Ishikawa (cell line): ENCODE data around the gene AGAP4.

Experiments used
- EGR1 ChIP-seq: IDR thresholded peaks from 2 replicates; pipeline ENCODE4 v1.6.1; 2012
- EP300 ChIP-seq: IDR thresholded peaks from 2 replicates; pipeline ENCODE4 v1.6.1; 2012; ENCODE audit warnings: borderline replicate concordance
- TEAD4 ChIP-seq: IDR thresholded peaks from 2 replicates; pipeline ENCODE4 v1.6.1; 2012
- YY1 ChIP-seq: IDR thresholded peaks from 2 replicates; pipeline ENCODE4 v1.6.1; 2012; ENCODE audit warnings: low read depth
- TF ChIP-seq, protein P1 (sequence below): IDR thresholded peaks from 2 replicates; pipeline ENCODE4 v1.6.1; 2012; ENCODE audit warnings: low read depth, mild to moderate bottlenecking
- TF ChIP-seq, protein P2 (sequence below): IDR thresholded peaks from 2 replicates; pipeline ENCODE4 v1.6.1; 2012
- TF ChIP-seq, protein P3 (sequence below): IDR thresholded peaks from 2 replicates; pipeline ENCODE4 v1.6.1; 2012

DNA sequence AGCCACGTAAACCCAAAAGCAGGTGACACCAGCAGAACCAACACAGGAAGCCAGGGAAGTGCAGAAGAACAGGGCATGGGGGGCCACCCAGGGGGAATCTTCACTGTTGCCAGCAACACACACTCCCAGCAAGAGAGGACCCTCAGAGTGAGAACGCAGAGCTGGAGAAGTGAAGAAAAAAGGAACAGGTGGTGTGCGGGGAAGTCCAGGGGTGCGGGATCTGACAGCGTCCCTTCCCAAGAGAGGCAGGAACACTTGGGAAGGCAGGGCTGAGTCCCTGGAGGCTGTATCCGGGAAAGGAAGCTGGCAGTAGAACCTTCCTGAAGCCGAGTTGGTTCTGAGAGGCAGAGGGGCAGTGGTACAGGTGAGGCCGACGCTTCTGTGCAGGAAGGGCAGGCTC, 27.7 kb downstream of the AGAP4 start:
- TF ChIP-seq, protein P1, sequence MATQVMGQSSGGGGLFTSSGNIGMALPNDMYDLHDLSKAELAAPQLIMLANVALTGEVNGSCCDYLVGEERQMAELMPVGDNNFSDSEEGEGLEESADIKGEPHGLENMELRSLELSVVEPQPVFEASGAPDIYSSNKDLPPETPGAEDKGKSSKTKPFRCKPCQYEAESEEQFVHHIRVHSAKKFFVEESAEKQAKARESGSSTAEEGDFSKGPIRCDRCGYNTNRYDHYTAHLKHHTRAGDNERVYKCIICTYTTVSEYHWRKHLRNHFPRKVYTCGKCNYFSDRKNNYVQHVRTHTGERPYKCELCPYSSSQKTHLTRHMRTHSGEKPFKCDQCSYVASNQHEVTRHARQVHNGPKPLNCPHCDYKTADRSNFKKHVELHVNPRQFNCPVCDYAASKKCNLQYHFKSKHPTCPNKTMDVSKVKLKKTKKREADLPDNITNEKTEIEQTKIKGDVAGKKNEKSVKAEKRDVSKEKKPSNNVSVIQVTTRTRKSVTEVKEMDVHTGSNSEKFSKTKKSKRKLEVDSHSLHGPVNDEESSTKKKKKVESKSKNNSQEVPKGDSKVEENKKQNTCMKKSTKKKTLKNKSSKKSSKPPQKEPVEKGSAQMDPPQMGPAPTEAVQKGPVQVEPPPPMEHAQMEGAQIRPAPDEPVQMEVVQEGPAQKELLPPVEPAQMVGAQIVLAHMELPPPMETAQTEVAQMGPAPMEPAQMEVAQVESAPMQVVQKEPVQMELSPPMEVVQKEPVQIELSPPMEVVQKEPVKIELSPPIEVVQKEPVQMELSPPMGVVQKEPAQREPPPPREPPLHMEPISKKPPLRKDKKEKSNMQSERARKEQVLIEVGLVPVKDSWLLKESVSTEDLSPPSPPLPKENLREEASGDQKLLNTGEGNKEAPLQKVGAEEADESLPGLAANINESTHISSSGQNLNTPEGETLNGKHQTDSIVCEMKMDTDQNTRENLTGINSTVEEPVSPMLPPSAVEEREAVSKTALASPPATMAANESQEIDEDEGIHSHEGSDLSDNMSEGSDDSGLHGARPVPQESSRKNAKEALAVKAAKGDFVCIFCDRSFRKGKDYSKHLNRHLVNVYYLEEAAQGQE = no peak
- TF ChIP-seq, protein P2, sequence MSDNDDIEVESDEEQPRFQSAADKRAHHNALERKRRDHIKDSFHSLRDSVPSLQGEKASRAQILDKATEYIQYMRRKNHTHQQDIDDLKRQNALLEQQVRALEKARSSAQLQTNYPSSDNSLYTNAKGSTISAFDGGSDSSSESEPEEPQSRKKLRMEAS = no peak
- TF ChIP-seq EP300 (no peak), YY1 (no peak), EGR1 (no peak), TEAD4 (no peak)
- TF ChIP-seq, protein P3, sequence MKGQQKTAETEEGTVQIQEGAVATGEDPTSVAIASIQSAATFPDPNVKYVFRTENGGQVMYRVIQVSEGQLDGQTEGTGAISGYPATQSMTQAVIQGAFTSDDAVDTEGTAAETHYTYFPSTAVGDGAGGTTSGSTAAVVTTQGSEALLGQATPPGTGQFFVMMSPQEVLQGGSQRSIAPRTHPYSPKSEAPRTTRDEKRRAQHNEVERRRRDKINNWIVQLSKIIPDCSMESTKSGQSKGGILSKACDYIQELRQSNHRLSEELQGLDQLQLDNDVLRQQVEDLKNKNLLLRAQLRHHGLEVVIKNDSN = no peak
